SU-DHL-6 (cell line): ENCODE data around the gene RNASE13.

Source experiments
- H2AFZ ChIP-seq: fragments of 200-600 bp; sonication (generic); 2 replicates; pipeline ENCODE4 v1.6.1; 2014; ENCODE audit warnings: low read depth, mild to moderate bottlenecking, moderate library complexity, mixed read lengths, antibody characterized with exemption, low read length; ENCODE audit not compliant: severe bottlenecking
- H3F3A ChIP-seq: fragments of 200-600 bp; shearing (Covaris generic); 2 replicates; pipeline ENCODE4 v1.6.0; 2016; ENCODE audit warnings: antibody characterized with exemption, mild to moderate bottlenecking; ENCODE audit not compliant: insufficient read depth
- H3K27ac ChIP-seq: fragments of 200-600 bp; sonication (generic); 2 replicates; pipeline ENCODE4 v1.5.1; 2016; ENCODE audit warnings: low read depth, mild to moderate bottlenecking, low read length, moderate library complexity, mixed read lengths
- H3K27me3 ChIP-seq: fragments of 200-600 bp; sonication (generic), shearing (Covaris generic); 2 replicates; pipeline ENCODE4 v1.6.0; 2014; ENCODE audit warnings: mild to moderate bottlenecking, low read length
- H3K36me3 ChIP-seq: fragments of 200-600 bp; sonication (generic); 2 replicates; pipeline ENCODE4 v1.6.1; 2014; ENCODE audit warnings: mild to moderate bottlenecking, low read length, mixed read lengths
- H3K4me2 ChIP-seq: fragments of 300-600, 200-600 bp; shearing (Covaris generic), sonication (generic); 2 replicates; pipeline ENCODE4 v1.6.0; 2014; ENCODE audit warnings: low read length, low read depth, mild to moderate bottlenecking; ENCODE audit not compliant: poor library complexity, severe bottlenecking
- H3K4me3 ChIP-seq: fragments of 200-600 bp; sonication (generic); 2 replicates; pipeline ENCODE4 v1.5.1; 2014; ENCODE audit warnings: antibody characterized with exemption, low read length, mild to moderate bottlenecking, mixed read lengths; ENCODE audit not compliant: insufficient read depth, poor library complexity, severe bottlenecking
- H3K79me2 ChIP-seq: fragments of 200-600 bp; sonication (generic); 2 replicates; pipeline ENCODE4 v1.6.1; 2014; ENCODE audit warnings: mild to moderate bottlenecking, low read length, moderate library complexity; ENCODE audit not compliant: insufficient read depth
- H3K9ac ChIP-seq: fragments of 200-600 bp; sonication (generic); 2 replicates; pipeline ENCODE4 v1.7.0; 2014; ENCODE audit warnings: mild to moderate bottlenecking, low read length
- H3K9me2 ChIP-seq: fragments of 200-600 bp; sonication (generic); replicated peaks from 2 replicates; pipeline ENCODE4 v1.6.1; 2014; ENCODE audit warnings: low read length; ENCODE audit not compliant: insufficient read depth
- H3K9me3 ChIP-seq: fragments of 200-600 bp; sonication (generic); 2 replicates; pipeline ENCODE4 v1.6.1; 2014; ENCODE audit warnings: low read length, mixed read lengths; ENCODE audit not compliant: insufficient read depth
- H4K20me1 ChIP-seq: fragments of 200-600 bp; sonication (generic); 2 replicates; pipeline ENCODE4 v1.6.1; 2014; ENCODE audit warnings: low read depth, mild to moderate bottlenecking, antibody characterized with exemption, low read length, moderate library complexity, mixed read lengths
- EZH2phosphoT487 ChIP-seq: fragments of 200-600 bp; sonication (generic), shearing (Covaris generic); conservative IDR thresholded peaks from 2 replicates; pipeline ENCODE4 v1.6.1; 2018; ENCODE audit warnings: mild to moderate bottlenecking, antibody characterized with exemption, low read length, moderate library complexity, mixed read lengths
- TF ChIP-seq, protein P1 (sequence below): fragments of 200-600 bp; sonication (generic); IDR thresholded peaks from one replicate; pipeline ENCODE4 v1.5.1; 2017; ENCODE audit warnings: antibody characterized with exemption, mild to moderate bottlenecking, low read length, moderate library complexity; ENCODE audit not compliant: insufficient read depth, poor library complexity, severe bottlenecking

Gene RNASE13

DNA sequence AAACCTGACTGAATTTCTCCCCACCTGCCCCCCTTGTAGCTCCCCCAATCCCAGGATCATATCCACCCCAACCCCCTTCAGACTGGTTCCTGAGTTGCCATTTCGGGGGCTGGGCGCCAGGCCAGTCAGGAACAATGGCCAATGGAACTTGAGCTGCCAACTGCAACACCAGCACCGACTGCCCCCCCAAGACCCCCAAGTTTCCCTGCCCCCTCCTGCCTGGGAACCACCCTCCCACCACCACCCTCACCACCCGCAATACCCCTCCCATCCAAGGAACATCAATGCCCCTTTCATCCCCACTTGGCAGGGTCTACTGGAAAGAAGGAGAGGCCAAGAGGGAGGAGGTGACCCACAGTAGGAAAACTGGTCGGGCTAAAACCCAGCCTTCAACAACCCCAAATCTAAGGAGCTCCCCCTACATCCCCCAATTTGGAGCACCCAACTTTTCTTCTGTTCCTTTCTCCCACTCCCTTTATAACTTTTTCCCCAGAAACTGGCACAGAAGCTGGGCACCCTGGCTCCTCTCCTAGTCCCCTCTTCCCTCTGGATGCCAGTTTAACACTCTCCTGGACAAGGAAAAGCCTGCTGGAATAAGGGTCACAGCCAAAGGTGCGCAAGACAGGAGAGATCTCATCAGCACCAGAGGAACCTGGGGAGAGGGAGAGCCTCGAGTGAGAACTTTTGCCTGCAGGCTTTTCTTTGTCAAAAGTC lies 8.2 kb downstream of the RNASE13 start:
- no peak overlapping the region for H3K4me2 ChIP-seq

DNA sequence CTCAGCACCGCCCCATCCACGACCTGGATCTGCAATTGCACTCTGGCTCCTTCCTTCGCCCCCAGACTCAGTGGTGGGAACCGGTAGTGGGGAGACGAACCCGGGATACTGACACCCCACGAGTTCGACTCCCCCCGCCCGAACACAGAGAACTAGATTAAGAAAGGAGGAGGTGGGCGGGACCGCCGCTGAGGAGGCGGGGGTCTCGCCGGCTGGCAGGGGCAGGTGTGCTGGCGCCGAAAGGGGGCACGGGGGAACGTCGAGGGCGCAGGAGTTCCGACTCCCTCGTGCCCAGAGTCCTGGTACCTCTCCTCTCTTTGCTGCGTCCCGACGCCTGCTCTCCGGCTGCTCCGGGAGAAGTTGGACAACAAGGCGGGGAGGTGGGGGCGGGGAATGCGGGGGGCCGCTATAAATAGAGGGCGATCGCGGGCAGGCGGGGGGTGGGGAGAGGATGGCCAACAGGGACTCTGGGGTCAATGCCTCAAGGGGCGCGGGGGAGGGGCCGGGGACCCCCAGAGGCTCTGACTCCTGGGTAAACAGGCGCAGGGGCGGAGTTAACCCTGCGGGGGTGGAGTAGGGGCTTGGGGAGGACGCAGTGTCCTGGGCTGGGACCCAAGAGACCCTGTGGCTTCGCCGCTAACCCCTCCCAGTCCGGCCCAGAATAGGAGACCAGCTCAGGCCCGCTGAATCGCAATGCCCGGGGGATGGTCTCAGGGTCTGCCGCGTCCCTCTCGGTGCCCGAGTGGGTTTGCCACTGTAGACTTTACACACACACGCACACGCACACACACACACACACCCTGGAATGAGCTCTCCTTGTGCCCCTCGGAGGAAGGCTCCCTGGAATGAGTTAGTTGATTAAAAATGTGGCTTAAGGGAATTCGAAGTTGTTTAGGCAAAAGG lies 9.0 kb downstream of the RNASE13 start:
- no peaks in the 10 kb centered on the region for H3F3A ChIP-seq
- no peaks in the 10 kb centered on the region for H4K20me1 ChIP-seq
- no peaks in the 10 kb centered on the region for H3K27me3 ChIP-seq
- H3K36me3 ChIP-seq = no peaks in the 10 kb centered on the region
- no peak overlapping the region for H3K27ac ChIP-seq
- TF ChIP-seq, protein P1, sequence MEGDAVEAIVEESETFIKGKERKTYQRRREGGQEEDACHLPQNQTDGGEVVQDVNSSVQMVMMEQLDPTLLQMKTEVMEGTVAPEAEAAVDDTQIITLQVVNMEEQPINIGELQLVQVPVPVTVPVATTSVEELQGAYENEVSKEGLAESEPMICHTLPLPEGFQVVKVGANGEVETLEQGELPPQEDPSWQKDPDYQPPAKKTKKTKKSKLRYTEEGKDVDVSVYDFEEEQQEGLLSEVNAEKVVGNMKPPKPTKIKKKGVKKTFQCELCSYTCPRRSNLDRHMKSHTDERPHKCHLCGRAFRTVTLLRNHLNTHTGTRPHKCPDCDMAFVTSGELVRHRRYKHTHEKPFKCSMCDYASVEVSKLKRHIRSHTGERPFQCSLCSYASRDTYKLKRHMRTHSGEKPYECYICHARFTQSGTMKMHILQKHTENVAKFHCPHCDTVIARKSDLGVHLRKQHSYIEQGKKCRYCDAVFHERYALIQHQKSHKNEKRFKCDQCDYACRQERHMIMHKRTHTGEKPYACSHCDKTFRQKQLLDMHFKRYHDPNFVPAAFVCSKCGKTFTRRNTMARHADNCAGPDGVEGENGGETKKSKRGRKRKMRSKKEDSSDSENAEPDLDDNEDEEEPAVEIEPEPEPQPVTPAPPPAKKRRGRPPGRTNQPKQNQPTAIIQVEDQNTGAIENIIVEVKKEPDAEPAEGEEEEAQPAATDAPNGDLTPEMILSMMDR = no peak
- no peak for TF ChIP-seq EZH2phosphoT487
- no peak overlapping the region for H3K4me3 ChIP-seq
- H3K4me2 ChIP-seq = no peak overlapping the region
- no peak overlapping the region for H3K9ac ChIP-seq
- H3K9me3 ChIP-seq = no peaks in the 10 kb centered on the region
- H3K79me2 ChIP-seq = no peaks in the 10 kb centered on the region
- H3K9me2 ChIP-seq = no peaks in the 10 kb centered on the region
- no peak overlapping the region for H2AFZ ChIP-seq

More for the DNA sequence above, 8.2 kb downstream of the RNASE13 start:
- no peaks in the 10 kb centered on the region for H3F3A ChIP-seq
- no peaks in the 10 kb centered on the region for H3K79me2 ChIP-seq
- H3K9me3 ChIP-seq = no peaks in the 10 kb centered on the region
- H3K27ac ChIP-seq = no peak overlapping the region
- no peaks in the 10 kb centered on the region for H3K9me2 ChIP-seq
- H2AFZ ChIP-seq = no peak overlapping the region
- H3K9ac ChIP-seq = no peak overlapping the region
- H3K27me3 ChIP-seq = no peaks in the 10 kb centered on the region
- TF ChIP-seq EZH2phosphoT487 = no peak
- TF ChIP-seq, protein P1 = no peak
- no peak overlapping the region for H3K4me3 ChIP-seq
- no peaks in the 10 kb centered on the region for H4K20me1 ChIP-seq
- no peaks in the 10 kb centered on the region for H3K36me3 ChIP-seq

- Histone ChIP-seq H2AFZ (no peak within 1 kb of the TSS), H3K36me3 (no peaks in the 10 kb centered on the region), H3F3A (no peaks in the 10 kb centered on the region), H3K4me2 (no peak within 1 kb of the TSS), H3K9me2 (no peaks in the 10 kb centered on the region), H3K9ac (no peak within 1 kb of the TSS), H4K20me1 (no peaks in the 10 kb centered on the region), H3K9me3 (no peaks in the 10 kb centered on the region), H3K27me3 (no peaks in the 10 kb centered on the region), H3K27ac (no peak within 1 kb of the TSS), H3K79me2 (no peaks in the 10 kb centered on the region), H3K4me3 (no peak within 1 kb of the TSS)
- TF ChIP-seq EZH2phosphoT487 = no peak
- TF ChIP-seq, protein P1 = no peak
Observed at GRCh38 chr14:21024585-21025370, 9.8 kb downstream of the RNASE13 start, which contains the start of gene NDRG2. Gene NDRG2 (minus strand): TSS chr14:21025061. CDS start chr14:21023315, 1,746 bp downstream.
